H1 (cell line): ENCODE results near the gene STARD3NL. TPM values are rescaled to one million over a fixed set of nuclear protein-coding genes. Genes with fewer than 3 reads are reported as not detected.

Experiments
- CTCF ChIA-PET: fragments of 300-600 bp; sonication (Branson Sonifier 250); formaldehyde crosslinking; loops from one replicate; lab custom pipeline; 2021; ENCODE audit not compliant: partially characterized antibody; lab: Charles Lee
- POLR2A ChIA-PET: fragments of 300-600 bp; sonication (Branson Sonifier 250); formaldehyde crosslinking; loops from one replicate; lab custom pipeline; 2021; ENCODE audit warnings: inconsistent platforms; ENCODE audit not compliant: partially characterized antibody; lab: Charles Lee
- DNase-seq, 2 experiments: peaks; one replicate each; pipeline versions ENCODE4 v3.0.0 to v3.0.0-alpha.2; 2010 to 2022; ENCODE audit warnings: low spot score in 2 of 2, low read depth in 1 of 2, mixed read lengths in 1 of 2
- FAIRE-seq: peaks from 2 replicates; lab custom pipeline; 2011; peaks lifted over from hg19 to GRCh38; lab: Jason Lieb, UNC
- H2AFZ ChIP-seq: 2 replicates; pipeline ENCODE4 v1.8.1; 2012; ENCODE audit warnings: low read length, inconsistent platforms
- H2AK5ac ChIP-seq: 2 replicates; pipeline ENCODE4 v1.6.1; 2013; ENCODE audit warnings: low read depth, low read length
- H2BK120ac ChIP-seq: replicated peaks from 2 replicates; pipeline ENCODE3; 2013; ENCODE audit warnings: low read depth, low read length, inconsistent platforms
- H2BK12ac ChIP-seq: 2 replicates; pipeline ENCODE4 v1.6.1; 2013; ENCODE audit warnings: low read depth, low read length
- H2BK15ac ChIP-seq: 2 replicates; pipeline ENCODE4 v1.6.1; 2013; ENCODE audit warnings: low read length
- H2BK20ac ChIP-seq: 2 replicates; pipeline ENCODE4 v1.6.1; 2013; ENCODE audit warnings: low read length
- H2BK5ac ChIP-seq: 2 replicates; pipeline ENCODE4 v1.6.1; 2013; ENCODE audit warnings: low read depth, low read length
- H3K14ac ChIP-seq: 2 replicates; pipeline ENCODE4 v1.6.1; 2013; ENCODE audit warnings: inconsistent platforms; ENCODE audit not compliant: insufficient read length
- H3K18ac ChIP-seq: 2 replicates; pipeline ENCODE4 v1.6.1; 2013; ENCODE audit warnings: low read length; ENCODE audit errors: extremely low read depth
- H3K23ac ChIP-seq: 2 replicates; pipeline ENCODE4 v1.6.1; 2013; ENCODE audit warnings: inconsistent platforms; ENCODE audit not compliant: insufficient read length
- H3K23me2 ChIP-seq: 2 replicates; pipeline ENCODE4 v1.6.1; 2013; ENCODE audit warnings: low read depth, low read length
- H3K27ac ChIP-seq: 2 replicates; pipeline ENCODE4 v1.6.1; 2011; ENCODE audit warnings: low read depth, low read length, inconsistent platforms
- H3K27me3 ChIP-seq, 4 experiments: replicated peaks in 1 of 4; 1 replicate in 1 of 4; 2 replicates in 3 of 4; pipeline versions ENCODE4 v1.6.1 to v1.8.1; 2011 to 2013; ENCODE audit warnings: low read length in 3 of 4, mild to moderate bottlenecking in 3 of 4, inconsistent platforms in 2 of 4, mixed read lengths in 2 of 4, moderate library complexity in 1 of 4; ENCODE audit not compliant: control insufficient read depth in 3 of 4, insufficient read depth in 3 of 4; ENCODE audit errors: extremely low read depth in 1 of 4
- H3K36me3 ChIP-seq, 4 experiments: 2 replicates each; pipeline versions ENCODE4 v1.6.1 to v1.8.1; 2011 to 2013; ENCODE audit warnings: mild to moderate bottlenecking in 4 of 4, low read length in 3 of 4, moderate library complexity in 2 of 4, control low read depth in 1 of 4, inconsistent platforms in 1 of 4; ENCODE audit not compliant: insufficient read depth in 4 of 4, control insufficient read depth in 2 of 4
- H3K4ac ChIP-seq: replicated peaks from 2 replicates; pipeline ENCODE3; 2013; ENCODE audit warnings: low read length, low read depth, mixed read lengths, inconsistent platforms; ENCODE audit not compliant: insufficient read length
- H3K4me1 ChIP-seq, 4 experiments: replicated peaks in 1 of 4; 1 replicate in 1 of 4; 2 replicates in 3 of 4; pipeline versions ENCODE4 v1.6.1 to v1.8.1; 2011 to 2013; ENCODE audit warnings: low read length in 3 of 4, inconsistent platforms in 2 of 4, mixed read lengths in 1 of 4; ENCODE audit not compliant: insufficient read depth in 4 of 4, control insufficient read depth in 3 of 4
- H3K4me2 ChIP-seq, 2 experiments: 2 replicates each; pipeline versions ENCODE4 v1.6.1 to v1.8.1; 2011 to 2013; ENCODE audit warnings: low read depth in 2 of 2, low read length in 2 of 2, control low read depth in 1 of 2, inconsistent platforms in 1 of 2, mild to moderate bottlenecking in 1 of 2; ENCODE audit not compliant: insufficient read depth in 1 of 2
- H3K4me3 ChIP-seq, 4 experiments: fragments of 200-600, 300-600 bp in 1 of 4; sonication (generic), shearing (Covaris generic), sonication (Bioruptor Twin) in 1 of 4; 2 replicates each; pipeline versions ENCODE4 v1.5.1 to v1.8.1; 2011 to 2016; ENCODE audit warnings: low read length in 4 of 4, low read depth in 3 of 4, control low read depth in 2 of 4, inconsistent platforms in 2 of 4, mild to moderate bottlenecking in 2 of 4, mixed read lengths in 1 of 4, moderate library complexity in 1 of 4; ENCODE audit not compliant: insufficient read depth in 2 of 4; ENCODE audit errors: extremely low read depth in 1 of 4
- H3K56ac ChIP-seq: replicated peaks from 2 replicates; pipeline ENCODE3; 2013; ENCODE audit warnings: low read depth, mild to moderate bottlenecking, mixed read lengths, low read length, inconsistent platforms; ENCODE audit not compliant: insufficient read length
- H3K79me1 ChIP-seq: 2 replicates; pipeline ENCODE4 v1.6.1; 2013; ENCODE audit warnings: low read depth, low read length, control low read depth
- H3K79me2 ChIP-seq, 2 experiments: 2 replicates each; pipeline versions ENCODE4 v1.6.1 to v1.8.1; 2012 to 2013; ENCODE audit warnings: low read length in 2 of 2, mild to moderate bottlenecking in 2 of 2, inconsistent platforms in 1 of 2; ENCODE audit not compliant: insufficient read depth in 2 of 2, control insufficient read depth in 1 of 2
- H3K9ac ChIP-seq, 4 experiments: replicated peaks in 1 of 4; 1 replicate in 1 of 4; 2 replicates in 3 of 4; pipeline versions ENCODE4 v1.6.1 to v1.8.1; 2011 to 2013; ENCODE audit warnings: low read depth in 3 of 4, low read length in 3 of 4, control low read depth in 2 of 4, mild to moderate bottlenecking in 2 of 4, moderate library complexity in 2 of 4, inconsistent platforms in 1 of 4; ENCODE audit errors: extremely low read depth in 1 of 4
- H3K9me3 ChIP-seq, 2 experiments: 2 replicates each; pipeline versions ENCODE4 v1.6.1 to v1.8.1; 2012 to 2013; ENCODE audit warnings: mild to moderate bottlenecking in 2 of 2, moderate library complexity in 2 of 2, control low read depth in 1 of 2, inconsistent platforms in 1 of 2, low read depth in 1 of 2, low read length in 1 of 2, mixed read lengths in 1 of 2; ENCODE audit not compliant: insufficient read depth in 2 of 2
- H4K20me1 ChIP-seq, 2 experiments: replicated peaks in 1 of 2; 2 replicates each; pipeline versions ENCODE3 to v1.8.1; 2011 to 2013; ENCODE audit warnings: inconsistent platforms in 2 of 2, low read length in 2 of 2, mild to moderate bottlenecking in 1 of 2; ENCODE audit not compliant: insufficient read depth in 2 of 2, control insufficient read depth in 1 of 2
- H4K5ac ChIP-seq: 2 replicates; pipeline ENCODE4 v1.6.1; 2013; ENCODE audit warnings: low read length, low read depth, mixed read lengths, inconsistent platforms; ENCODE audit not compliant: insufficient read length
- H4K8ac ChIP-seq: 2 replicates; pipeline ENCODE4 v1.8.0; 2013; ENCODE audit warnings: mild to moderate bottlenecking, moderate library complexity, low read length, inconsistent platforms; ENCODE audit not compliant: insufficient read depth; ENCODE audit errors: extremely low read depth
- H4K91ac ChIP-seq: replicated peaks from 2 replicates; pipeline ENCODE3; 2013; ENCODE audit warnings: low read length, mixed read lengths, inconsistent platforms; ENCODE audit not compliant: insufficient read length
- SIX5 ChIP-seq: IDR thresholded peaks from 2 replicates; pipeline ENCODE4 v1.6.1; 2011; ENCODE audit warnings: mild to moderate bottlenecking, low read depth, low read length
- SRF ChIP-seq: IDR thresholded peaks from 2 replicates; pipeline ENCODE4 v1.6.1; 2011; ENCODE audit warnings: mild to moderate bottlenecking, low read depth, low read length, moderate library complexity
- WGBS, 2 experiments: shearing (Covaris generic) in 1 of 2; methylation state at CpG; one replicate each; pipeline versions ENCODE4 v1.1.6 to v1.1.7; 2013 to 2015; ENCODE audit warnings: low lambda C conversion rate in 2 of 2, mixed read lengths in 2 of 2, inconsistent platforms in 1 of 2, low coverage in 1 of 2, missing lambda C conversion rate in 1 of 2; ENCODE audit not compliant: insufficient replicate concordance in 2 of 2, insufficient coverage in 1 of 2, insufficient read length in 1 of 2; ENCODE audit errors: extremely low coverage in 1 of 2, missing lambda C conversion rate in 1 of 2; 5-methylcytosine and 5-hydroxymethylcytosine counted together
- polyA plus RNA-seq, 7 experiments: library from polyadenylated mRNA; depleted of rRNA in 3 of 7; stranded (reverse) in 5 of 7; unstranded in 2 of 7; fragments of >200 nt in 5 of 7; fragments of 200-250 nt in 2 of 7; gene quantifications; 1 replicate in 5 of 7; 2 replicates in 1 of 7; 4 replicates in 1 of 7; pipeline versions ENCODE4 v1.2.1 to v1.2.3, GENCODE V29; 2011 to 2013; ENCODE audit warnings: missing spikeins in 2 of 7, mixed read lengths in 2 of 7
- total RNA-seq: library from RNA; stranded (reverse); fragmentation: NEBNext Ultra II Directional; extraction: Animal tissue kit (Norgen Biotek cat#: 25700); gene quantifications from 2 replicates; pipeline ENCODE4 v1.2.1, GENCODE V29; 2021

STARD3NL gene
- total and polyA plus RNA-seq, 2 of the 8 experiments (the other 6 are each of a cell fraction or from before 2014, with no cell fraction given) = 27.1 to 40.5 TPM

- H3K36me3 ChIP-seq = no peaks in the 10 kb centered on the region
- no peak overlapping the region for H3K4ac ChIP-seq
- H3K9me3 ChIP-seq = no peaks in the 10 kb centered on the region
- no peak overlapping the region for H3K9ac ChIP-seq
- H3K18ac ChIP-seq = no peak overlapping the region
- H3K23ac ChIP-seq = no peak overlapping the region
- H3K4me2 ChIP-seq = no peak overlapping the region
- H2BK20ac ChIP-seq = no peak overlapping the region
- peaks cover 0 to 3% (median under 1%) of the 10 kb centered on the region in 4 experiments; a peak in 2 of 7 replicates for H3K4me1 ChIP-seq
- H2AK5ac ChIP-seq = no peak overlapping the region
- no peak overlapping the region for H4K8ac ChIP-seq
- no peak overlapping the region for H4K91ac ChIP-seq
- H3K23me2 ChIP-seq = no peaks in the 10 kb centered on the region
- TF ChIP-seq SIX5 = no peak
- TF ChIP-seq SRF = no peak
- H3K56ac ChIP-seq = no peak overlapping the region
- H3K27me3 ChIP-seq = no peaks in the 10 kb centered on the region
- H2BK120ac ChIP-seq = no peak overlapping the region
- H3K4me3 ChIP-seq = no peak overlapping the region
- H3K27ac ChIP-seq = no peak overlapping the region
- H3K79me1 ChIP-seq = no peaks in the 10 kb centered on the region
- no peak overlapping the region for H4K5ac ChIP-seq
- H3K14ac ChIP-seq = no peak overlapping the region
- H2BK12ac ChIP-seq = no peak overlapping the region
- no peaks in the 10 kb centered on the region for H4K20me1 ChIP-seq
- POLR2A ChIA-PET = no interaction called here
- CTCF ChIA-PET = interaction anchor here (0.6 to 3.4 kb wide), 8 partner anchors 35 to 98 kb away, joined by 3 to 10 read pairs (median 4); no protein-coding TSS in a partner anchor
- 87% methylated on average over 6 of the region's 6 CpGs; no CpG with 5 or more reads in 1 of the 2 experiments for WGBS, 2 experiments
- FAIRE-seq (no peak), DNase-seq (no peak)
- H3K79me2 ChIP-seq = no peaks in the 10 kb centered on the region
- H2BK15ac ChIP-seq = no peak overlapping the region
- no peak overlapping the region for H2BK5ac ChIP-seq
- no peak overlapping the region for H2AFZ ChIP-seq
These were observed 98.2 kb downstream of the STARD3NL start for GRCh38 chr7:38276096-38276877.
